Putamen (tissue), 1 donor: Measurements from ENCODE around the gene ZC3H18.

Experiments used
- DNase-seq: peaks from one replicate; pipeline ENCODE4 v3.0.0-alpha.2; 2016; ENCODE audit warnings: low spot score

Gene ZC3H18

GRCh38 chr16:88678224-88678979 lies 108.2 kb downstream of the ZC3H18 start:
- no peak for DNase-seq

- no peak for DNase-seq
These were observed 110.4 kb downstream of the ZC3H18 start for GRCh38 chr16:88680554-88681083.

DNA sequence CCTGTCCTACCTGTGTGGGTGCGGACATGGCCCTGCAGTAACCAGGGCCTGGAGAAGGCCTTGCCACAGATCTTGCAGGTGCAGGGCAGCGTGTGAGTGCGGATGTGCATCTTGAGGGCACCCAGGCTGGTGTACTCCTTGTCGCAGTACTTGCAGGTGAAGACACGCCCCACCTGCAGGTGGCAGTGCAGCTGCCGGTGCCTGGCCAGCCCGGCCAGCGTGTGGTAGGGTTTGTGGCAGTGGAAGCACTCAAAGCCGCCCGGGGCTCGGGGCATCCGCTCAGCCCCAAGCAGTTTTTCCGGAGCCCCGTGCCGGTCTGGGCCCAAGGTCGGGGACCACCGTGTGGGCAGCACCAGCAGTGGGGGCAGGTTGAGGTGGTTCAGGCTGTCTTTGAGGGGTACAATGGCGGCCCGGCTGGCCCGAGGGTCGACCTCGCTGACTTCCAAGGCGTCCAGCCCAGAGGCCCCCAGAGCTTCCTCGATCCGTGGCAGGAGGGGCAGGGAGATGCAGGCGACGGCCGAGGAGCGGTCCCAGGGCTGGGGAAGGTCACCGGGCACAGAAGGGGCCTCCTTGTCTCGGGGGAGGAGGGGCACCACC lies 111.0 kb downstream of the ZC3H18 start:
- DNase-seq, result no peak
